ENCODE measurements around the gene DNAAF5.

Gene DNAAF5

DNA sequence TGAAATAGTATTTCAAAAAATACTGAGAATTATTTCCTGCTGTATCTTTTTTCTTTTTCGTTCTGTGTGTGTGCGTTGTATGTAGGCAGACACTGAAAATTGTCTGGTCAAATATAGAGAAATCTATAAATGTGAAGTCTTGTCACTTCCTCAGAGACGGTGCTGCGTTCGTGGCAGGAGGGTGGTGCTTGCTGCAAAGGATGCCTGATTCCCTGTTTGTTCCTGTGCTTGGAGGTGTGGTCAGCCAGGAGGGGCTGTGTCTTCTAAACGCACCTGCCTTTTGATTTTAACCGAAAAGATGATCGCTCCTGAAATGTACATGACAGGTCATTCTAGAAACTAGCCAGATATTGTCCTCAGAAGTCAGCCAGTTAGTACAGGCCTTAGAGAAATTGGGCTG is 33.1 kb downstream of the DNAAF5 start:
- Histone ChIP-seq H3K27ac (no peak overlapping the region), H3K4me3 (no peak overlapping the region), H3K27me3 (no peaks in the 10 kb centered on the region), H3K9me3 (no peaks in the 10 kb centered on the region), H3K4me1 (no peaks in the 10 kb centered on the region), H3K36me3 (peaks cover 72 to 90% (median 75%) of the 10 kb centered on the region in 3 donors)
- intact Hi-C loops (cut with DNase I; ENCODE audit: low total_unique reads) = no loop called here
- TF ChIP-seq, protein P1, sequence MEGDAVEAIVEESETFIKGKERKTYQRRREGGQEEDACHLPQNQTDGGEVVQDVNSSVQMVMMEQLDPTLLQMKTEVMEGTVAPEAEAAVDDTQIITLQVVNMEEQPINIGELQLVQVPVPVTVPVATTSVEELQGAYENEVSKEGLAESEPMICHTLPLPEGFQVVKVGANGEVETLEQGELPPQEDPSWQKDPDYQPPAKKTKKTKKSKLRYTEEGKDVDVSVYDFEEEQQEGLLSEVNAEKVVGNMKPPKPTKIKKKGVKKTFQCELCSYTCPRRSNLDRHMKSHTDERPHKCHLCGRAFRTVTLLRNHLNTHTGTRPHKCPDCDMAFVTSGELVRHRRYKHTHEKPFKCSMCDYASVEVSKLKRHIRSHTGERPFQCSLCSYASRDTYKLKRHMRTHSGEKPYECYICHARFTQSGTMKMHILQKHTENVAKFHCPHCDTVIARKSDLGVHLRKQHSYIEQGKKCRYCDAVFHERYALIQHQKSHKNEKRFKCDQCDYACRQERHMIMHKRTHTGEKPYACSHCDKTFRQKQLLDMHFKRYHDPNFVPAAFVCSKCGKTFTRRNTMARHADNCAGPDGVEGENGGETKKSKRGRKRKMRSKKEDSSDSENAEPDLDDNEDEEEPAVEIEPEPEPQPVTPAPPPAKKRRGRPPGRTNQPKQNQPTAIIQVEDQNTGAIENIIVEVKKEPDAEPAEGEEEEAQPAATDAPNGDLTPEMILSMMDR (IDR thresholded peaks at IDR 0.05) = no peak
- no peak for DNase-seq

DNA sequence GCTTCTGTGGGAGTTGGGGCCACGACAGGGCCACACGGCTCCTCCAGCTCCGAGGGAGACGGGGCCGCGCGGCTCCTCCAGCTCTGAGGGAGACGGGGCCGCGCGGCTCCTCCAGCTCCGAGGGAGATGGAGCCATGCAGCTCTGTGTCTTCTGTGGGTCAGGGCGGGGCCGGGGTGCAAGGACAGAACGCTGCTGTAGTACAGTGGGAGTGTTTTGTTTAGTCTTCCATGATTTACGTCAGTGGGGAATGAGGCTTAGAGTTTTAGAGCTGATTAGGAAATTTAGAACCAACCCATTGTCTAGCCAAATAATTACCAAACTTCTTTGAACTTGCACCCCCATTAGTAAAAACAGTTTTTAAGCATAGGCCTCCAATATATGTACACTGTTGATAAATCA is 33.5 kb downstream of the DNAAF5 start:
- H3K4me1 ChIP-seq = no peaks in the 10 kb centered on the region
- H3K4me3 ChIP-seq = no peak overlapping the region
- no peaks in the 10 kb centered on the region for H3K27me3 ChIP-seq
- peaks cover 71 to 90% (median 75%) of the 10 kb centered on the region in 3 donors for H3K36me3 ChIP-seq
- no peaks in the 10 kb centered on the region for H3K9me3 ChIP-seq
- H3K27ac ChIP-seq = no peak overlapping the region
- DNase-seq = no peak
- intact Hi-C loops (cut with DNase I; ENCODE audit: low total_unique reads) = no loop called here
- TF ChIP-seq, protein P1 (IDR thresholded peaks at IDR 0.05) = no peak

- TF ChIP-seq, protein P1 (IDR thresholded peaks at IDR 0.05) = no peak
- intact Hi-C loops (cut with DNase I; ENCODE audit: low total_unique reads) = no loop called here
- H3K4me3 ChIP-seq = no peak overlapping the region
- no peaks in the 10 kb centered on the region for H3K9me3 ChIP-seq
- DNase-seq = no peak
- H3K4me1 ChIP-seq = no peaks in the 10 kb centered on the region
- H3K36me3 ChIP-seq = peaks cover 74 to 90% (median 78%) of the 10 kb centered on the region in 3 donors
- H3K27me3 ChIP-seq = no peaks in the 10 kb centered on the region
- H3K27ac ChIP-seq = no peak overlapping the region
Observed at GRCh38 chr7:761101-761500, 34.6 kb downstream of the DNAAF5 start.

DNA sequence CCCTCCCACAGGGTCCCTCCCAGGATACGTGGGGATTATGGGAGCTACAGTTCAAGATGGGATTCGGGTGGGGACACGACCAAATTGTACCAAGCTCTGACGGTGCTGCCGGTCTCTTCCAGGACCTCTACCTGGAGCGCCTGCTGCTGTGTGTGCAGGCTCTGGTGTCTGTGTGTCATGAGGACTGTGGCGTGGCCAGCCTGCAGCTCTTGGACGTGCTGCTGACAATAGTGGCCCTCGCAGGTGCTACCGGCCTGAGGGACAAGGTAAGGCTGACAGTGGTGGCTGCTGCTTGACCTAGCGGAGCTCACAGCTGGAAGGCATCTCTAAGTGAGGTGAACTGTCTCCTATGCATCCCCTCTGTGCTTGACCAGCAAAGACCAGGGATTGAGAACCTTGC is 35.1 kb downstream of the DNAAF5 start:
- no peaks in the 10 kb centered on the region for H3K27me3 ChIP-seq
- H3K9me3 ChIP-seq = no peaks in the 10 kb centered on the region
- TF ChIP-seq, protein P1 (IDR thresholded peaks at IDR 0.05) = no peak
- no peak overlapping the region for H3K4me3 ChIP-seq
- H3K4me1 ChIP-seq = no peaks in the 10 kb centered on the region
- DNase-seq = no peak
- no peak overlapping the region for H3K27ac ChIP-seq
- H3K36me3 ChIP-seq = peaks cover 72 to 90% (median 78%) of the 10 kb centered on the region in 3 donors
- intact Hi-C loops (cut with DNase I; ENCODE audit: low total_unique reads) = no loop called here

DNA sequence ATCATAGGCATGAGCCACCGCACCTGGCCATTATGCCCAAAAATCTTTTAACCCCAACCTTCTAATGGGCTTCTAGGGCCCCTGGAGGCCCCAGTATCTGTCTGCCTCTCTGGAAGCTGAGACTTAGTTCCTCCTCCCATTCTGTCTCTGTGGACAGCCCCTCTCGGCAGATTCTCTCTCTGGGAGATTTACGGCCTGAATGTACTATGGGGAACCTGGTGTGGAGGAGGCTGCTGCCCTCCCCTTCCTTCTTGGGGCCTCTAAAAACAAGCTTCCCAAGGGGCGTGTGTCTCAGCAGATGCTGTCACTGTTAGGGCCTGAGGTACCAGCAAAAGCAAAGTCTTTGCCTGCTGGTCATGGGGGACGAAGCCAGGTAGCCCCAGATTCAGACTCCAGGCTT is 36.4 kb downstream of the DNAAF5 start:
- intact Hi-C loops (cut with DNase I; ENCODE audit: low total_unique reads) = no loop called here
- no peak overlapping the region for H3K4me3 ChIP-seq
- DNase-seq = no peak
- H3K27ac ChIP-seq = no peak overlapping the region
- H3K27me3 ChIP-seq = no peaks in the 10 kb centered on the region
- no peaks in the 10 kb centered on the region for H3K4me1 ChIP-seq
- no peaks in the 10 kb centered on the region for H3K9me3 ChIP-seq
- H3K36me3 ChIP-seq = peaks cover 61 to 90% (median 66%) of the 10 kb centered on the region in 3 donors
- TF ChIP-seq, protein P1 (IDR thresholded peaks at IDR 0.05) = no peak

GRCh38 chr7:763762-764161 is 37.3 kb downstream of the DNAAF5 start:
- no peaks in the 10 kb centered on the region for H3K27me3 ChIP-seq
- H3K9me3 ChIP-seq = no peaks in the 10 kb centered on the region
- intact Hi-C loops (cut with DNase I; ENCODE audit: low total_unique reads) = no loop called here
- H3K36me3 ChIP-seq = peaks cover 52 to 90% (median 57%) of the 10 kb centered on the region in 3 donors
- H3K27ac ChIP-seq = no peak overlapping the region
- H3K4me3 ChIP-seq = no peak overlapping the region
- H3K4me1 ChIP-seq = no peaks in the 10 kb centered on the region
- TF ChIP-seq, protein P1 (IDR thresholded peaks at IDR 0.05) = no peak
- no peak for DNase-seq
